Type B pancreatic cell (in vitro differentiated cells): ENCODE data around the gene SLC4A5. TPM values are rescaled to one million over a fixed set of nuclear protein-coding genes. Genes with fewer than 3 reads are reported as not detected.

Source experiments
- DNase-seq: peaks from one replicate; pipeline ENCODE4 v3.0.0; 2021; ENCODE audit warnings: mixed read lengths; ENCODE audit not compliant: unreplicated experiment; ENCODE audit errors: extremely low spot score
- H3K27ac Mint-ChIP-seq: 2 replicates; pipeline ENCODE4 v1.8.0; 2021; ENCODE audit warnings: mild to moderate bottlenecking, mixed read lengths
- H3K27me3 Mint-ChIP-seq: 2 replicates; pipeline ENCODE4 v1.8.0; 2021; ENCODE audit warnings: mixed read lengths
- H3K36me3 Mint-ChIP-seq: 2 replicates; pipeline ENCODE4 v1.8.0; 2021; ENCODE audit warnings: mixed read lengths
- H3K4me1 Mint-ChIP-seq: one replicate; pipeline ENCODE4 v1.8.0; 2021; ENCODE audit warnings: mixed read lengths; ENCODE audit not compliant: unreplicated experiment
- H3K4me3 Mint-ChIP-seq: 2 replicates; pipeline ENCODE4 v1.8.0; 2021; ENCODE audit warnings: mild to moderate bottlenecking, mixed read lengths
- H3K9me3 Mint-ChIP-seq: 2 replicates; pipeline ENCODE4 v1.8.0; 2021; ENCODE audit warnings: mixed read lengths
- long read RNA-seq: library from polyadenylated mRNA; unstranded; transcript quantifications from one replicate; pipeline ENCODE4 v2.0.0, GENCODE V29; 2020
- total RNA-seq: library from RNA; stranded (reverse); gene quantifications from 2 replicates; pipeline ENCODE4 v1.2.1, GENCODE V29; 2021; ENCODE audit warnings: low replicate concordance
- TF ChIP-seq, protein P1 (sequence below): fragments of 200-600 bp; sonication (generic); conservative IDR thresholded peaks from 2 replicates; pipeline ENCODE4 v1.5.0; 2021; ENCODE audit warnings: antibody characterized with exemption, mild to moderate bottlenecking

The SLC4A5 gene, protein sequence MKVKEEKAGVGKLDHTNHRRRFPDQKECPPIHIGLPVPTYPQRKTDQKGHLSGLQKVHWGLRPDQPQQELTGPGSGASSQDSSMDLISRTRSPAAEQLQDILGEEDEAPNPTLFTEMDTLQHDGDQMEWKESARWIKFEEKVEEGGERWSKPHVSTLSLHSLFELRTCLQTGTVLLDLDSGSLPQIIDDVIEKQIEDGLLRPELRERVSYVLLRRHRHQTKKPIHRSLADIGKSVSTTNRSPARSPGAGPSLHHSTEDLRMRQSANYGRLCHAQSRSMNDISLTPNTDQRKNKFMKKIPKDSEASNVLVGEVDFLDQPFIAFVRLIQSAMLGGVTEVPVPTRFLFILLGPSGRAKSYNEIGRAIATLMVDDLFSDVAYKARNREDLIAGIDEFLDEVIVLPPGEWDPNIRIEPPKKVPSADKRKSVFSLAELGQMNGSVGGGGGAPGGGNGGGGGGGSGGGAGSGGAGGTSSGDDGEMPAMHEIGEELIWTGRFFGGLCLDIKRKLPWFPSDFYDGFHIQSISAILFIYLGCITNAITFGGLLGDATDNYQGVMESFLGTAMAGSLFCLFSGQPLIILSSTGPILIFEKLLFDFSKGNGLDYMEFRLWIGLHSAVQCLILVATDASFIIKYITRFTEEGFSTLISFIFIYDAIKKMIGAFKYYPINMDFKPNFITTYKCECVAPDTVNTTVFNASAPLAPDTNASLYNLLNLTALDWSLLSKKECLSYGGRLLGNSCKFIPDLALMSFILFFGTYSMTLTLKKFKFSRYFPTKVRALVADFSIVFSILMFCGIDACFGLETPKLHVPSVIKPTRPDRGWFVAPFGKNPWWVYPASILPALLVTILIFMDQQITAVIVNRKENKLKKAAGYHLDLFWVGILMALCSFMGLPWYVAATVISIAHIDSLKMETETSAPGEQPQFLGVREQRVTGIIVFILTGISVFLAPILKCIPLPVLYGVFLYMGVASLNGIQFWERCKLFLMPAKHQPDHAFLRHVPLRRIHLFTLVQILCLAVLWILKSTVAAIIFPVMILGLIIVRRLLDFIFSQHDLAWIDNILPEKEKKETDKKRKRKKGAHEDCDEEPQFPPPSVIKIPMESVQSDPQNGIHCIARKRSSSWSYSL
- total RNA-seq = 1.5 and 6.4 TPM in 2 replicates
- long read RNA-seq, partial matches to known transcripts = 1 of 1 reads
- long read RNA-seq, other reads (novel, unspliced or antisense) = 0 of 1 reads

DNA sequence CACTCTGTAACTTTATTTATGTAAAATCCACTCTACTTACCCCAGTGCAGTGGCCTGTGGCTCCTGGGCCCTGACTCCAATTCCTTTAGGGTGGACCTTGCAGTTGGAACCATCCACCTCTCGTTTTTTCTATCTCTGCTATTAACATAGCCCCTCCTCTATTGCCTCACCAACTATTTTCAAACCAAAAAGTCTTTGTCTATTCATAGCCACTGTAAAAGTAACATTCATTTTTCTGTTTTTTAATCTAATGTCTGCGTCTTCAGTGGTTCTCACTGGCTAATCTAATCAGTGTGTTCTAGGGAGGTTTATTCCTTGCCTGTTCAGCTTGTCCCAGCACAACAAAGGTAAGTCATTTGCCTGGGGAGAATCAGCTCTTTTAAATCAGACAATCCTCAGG, at the start of gene SLC4A5:
Gene SLC4A5 (minus strand): TSS at position 101 of the 400 bp plus-strand sequence. CDS start 28,393 bp downstream, outside the sequence.
- no peak for DNase-seq
- no peak within 1 kb of the TSS for H3K27ac Mint-ChIP-seq
- no peaks in the 10 kb centered on the region for H3K4me1 Mint-ChIP-seq
- H3K27me3 Mint-ChIP-seq = no peaks in the 10 kb centered on the region
- no peaks in the 10 kb centered on the region for H3K36me3 Mint-ChIP-seq
- TF ChIP-seq, protein P1, sequence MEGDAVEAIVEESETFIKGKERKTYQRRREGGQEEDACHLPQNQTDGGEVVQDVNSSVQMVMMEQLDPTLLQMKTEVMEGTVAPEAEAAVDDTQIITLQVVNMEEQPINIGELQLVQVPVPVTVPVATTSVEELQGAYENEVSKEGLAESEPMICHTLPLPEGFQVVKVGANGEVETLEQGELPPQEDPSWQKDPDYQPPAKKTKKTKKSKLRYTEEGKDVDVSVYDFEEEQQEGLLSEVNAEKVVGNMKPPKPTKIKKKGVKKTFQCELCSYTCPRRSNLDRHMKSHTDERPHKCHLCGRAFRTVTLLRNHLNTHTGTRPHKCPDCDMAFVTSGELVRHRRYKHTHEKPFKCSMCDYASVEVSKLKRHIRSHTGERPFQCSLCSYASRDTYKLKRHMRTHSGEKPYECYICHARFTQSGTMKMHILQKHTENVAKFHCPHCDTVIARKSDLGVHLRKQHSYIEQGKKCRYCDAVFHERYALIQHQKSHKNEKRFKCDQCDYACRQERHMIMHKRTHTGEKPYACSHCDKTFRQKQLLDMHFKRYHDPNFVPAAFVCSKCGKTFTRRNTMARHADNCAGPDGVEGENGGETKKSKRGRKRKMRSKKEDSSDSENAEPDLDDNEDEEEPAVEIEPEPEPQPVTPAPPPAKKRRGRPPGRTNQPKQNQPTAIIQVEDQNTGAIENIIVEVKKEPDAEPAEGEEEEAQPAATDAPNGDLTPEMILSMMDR = no peak
- no peaks in the 10 kb centered on the region for H3K9me3 Mint-ChIP-seq
- H3K4me3 Mint-ChIP-seq = no peak within 1 kb of the TSS

DNA sequence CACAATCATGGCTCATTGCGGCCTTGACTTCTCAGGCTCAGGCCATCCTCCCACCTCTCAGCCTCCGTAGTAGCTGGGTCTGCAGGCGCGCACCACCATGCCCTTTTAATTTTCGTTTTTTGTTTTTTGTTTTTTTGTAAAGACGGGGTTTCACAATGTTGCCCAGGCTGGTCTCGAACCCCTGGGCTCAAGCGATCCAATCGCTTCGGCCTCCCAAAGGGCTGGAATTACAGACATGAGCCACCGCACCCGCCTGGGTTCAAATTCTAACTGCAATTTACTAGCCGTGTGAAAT, 49.2 kb upstream of the SLC4A5 start:
- no peak for DNase-seq
- TF ChIP-seq, protein P1 = no peak
- Mint-ChIP-seq H3K27ac (peak overlapping the region; percentile 99), H3K27me3 (no peaks in the 10 kb centered on the region), H3K4me1 (peaks cover 10% of the 10 kb centered on the region), H3K36me3 (no peaks in the 10 kb centered on the region), H3K9me3 (no peaks in the 10 kb centered on the region), H3K4me3 (peak overlapping the region; percentile 68)

DNA sequence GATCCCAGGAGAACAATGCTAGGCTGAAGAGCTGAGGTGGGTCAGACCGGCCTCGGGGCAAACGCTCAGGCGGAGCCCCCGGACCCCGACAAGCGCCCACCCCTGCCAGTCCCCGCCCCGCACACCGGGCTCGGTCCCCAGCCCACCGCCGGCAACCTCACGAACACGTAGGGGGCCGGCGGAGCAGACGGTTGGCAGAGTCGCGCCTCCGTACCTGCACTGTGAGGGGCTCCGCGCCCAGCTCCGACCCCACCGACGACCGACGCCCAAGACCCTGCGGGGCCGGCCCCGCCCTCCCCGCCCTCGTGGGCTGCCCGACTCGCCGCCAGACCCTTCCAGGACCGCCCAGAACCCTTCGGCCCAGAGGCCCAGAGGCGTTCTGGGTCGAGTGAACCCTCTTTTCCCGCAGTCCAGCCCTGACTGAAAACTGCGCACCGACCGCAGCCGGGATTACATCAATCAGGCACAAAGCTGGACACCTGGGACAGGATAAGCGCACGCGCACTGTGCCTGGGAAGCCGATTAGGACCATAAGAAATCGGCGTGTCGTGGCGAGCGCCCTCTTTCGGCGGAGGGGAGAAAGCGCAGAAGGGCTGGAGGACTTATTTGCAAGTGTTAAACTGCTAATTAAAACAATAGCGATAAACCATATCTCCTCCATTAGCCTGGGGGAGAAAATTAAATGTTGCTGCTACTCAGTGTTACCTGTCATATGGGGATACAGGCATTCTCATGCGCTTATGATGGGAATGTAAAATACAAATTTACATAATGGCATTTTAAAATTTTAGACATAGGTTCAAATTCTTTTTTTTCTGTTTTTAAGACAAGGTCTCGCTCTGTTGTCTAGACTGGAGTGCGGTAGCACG, 48.6 kb upstream of the SLC4A5 start:
- no peaks in the 10 kb centered on the region for H3K27me3 Mint-ChIP-seq
- H3K27ac Mint-ChIP-seq = peak overlapping the region; percentile 99
- H3K4me1 Mint-ChIP-seq = peaks cover 10% of the 10 kb centered on the region
- no peak overlapping the region for H3K4me3 Mint-ChIP-seq
- H3K36me3 Mint-ChIP-seq = no peaks in the 10 kb centered on the region
- no peaks in the 10 kb centered on the region for H3K9me3 Mint-ChIP-seq
- peak; percentile 93 for DNase-seq
- TF ChIP-seq, protein P1 = peak; percentile 99

DNA sequence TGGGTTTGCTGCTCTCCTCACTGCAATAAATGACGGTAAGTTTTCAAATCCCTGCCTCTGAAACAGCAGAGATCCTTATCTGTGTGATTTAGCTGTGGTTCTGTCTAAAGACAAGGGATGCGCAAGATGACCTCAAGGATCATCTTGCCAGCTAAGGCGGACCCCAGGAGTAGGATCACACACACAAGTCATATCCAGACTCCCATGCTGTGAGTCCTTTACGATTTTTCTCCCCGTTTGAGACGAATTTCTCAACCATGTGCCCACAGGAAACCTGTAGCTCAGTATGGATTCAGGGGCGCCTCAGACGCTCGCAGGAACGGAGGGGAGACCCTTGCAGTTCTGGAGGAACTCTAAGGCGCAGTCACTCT, 48.0 kb upstream of the SLC4A5 start:
- Mint-ChIP-seq H3K27ac (peak overlapping the region; percentile 99), H3K4me1 (peaks cover 10% of the 10 kb centered on the region), H3K27me3 (no peaks in the 10 kb centered on the region), H3K36me3 (no peaks in the 10 kb centered on the region), H3K4me3 (no peak overlapping the region), H3K9me3 (no peaks in the 10 kb centered on the region)
- DNase-seq = no peak
- TF ChIP-seq, protein P1 = no peak

DNA sequence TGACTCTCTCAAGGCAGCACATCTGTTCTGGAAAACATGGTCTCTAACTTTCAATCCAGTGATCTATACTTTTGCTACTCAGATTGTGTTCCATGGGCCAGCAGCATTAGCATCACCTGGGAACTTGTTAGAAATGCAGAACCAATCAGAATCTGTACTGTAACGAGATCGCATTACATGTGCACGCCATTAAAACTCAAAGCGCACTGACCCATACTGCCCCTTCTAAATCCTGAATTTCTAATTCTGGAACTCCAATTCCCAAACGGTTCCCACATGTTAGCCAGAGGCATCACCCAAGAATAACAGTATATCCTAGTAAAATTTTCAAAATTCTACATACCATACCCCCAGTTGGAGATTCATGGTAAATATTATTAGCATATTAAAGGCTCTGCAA, 47.4 kb upstream of the SLC4A5 start:
- no peak for DNase-seq
- no peaks in the 10 kb centered on the region for H3K36me3 Mint-ChIP-seq
- no peaks in the 10 kb centered on the region for H3K27me3 Mint-ChIP-seq
- H3K27ac Mint-ChIP-seq = peak overlapping the region; percentile 99
- TF ChIP-seq, protein P1 = no peak
- H3K4me3 Mint-ChIP-seq = no peak overlapping the region
- no peaks in the 10 kb centered on the region for H3K9me3 Mint-ChIP-seq
- H3K4me1 Mint-ChIP-seq = peaks cover 10% of the 10 kb centered on the region
